HepG2 (cell line): Measurements from ENCODE around the gene PIK3R5.

Experiments used
- ATF7 ChIP-seq, 2 experiments: fragments of 450-650 bp in 1 of 2; sonication (generic) in 1 of 2; formaldehyde crosslinking in 1 of 2; IDR thresholded peaks; 2 replicates each; pipeline versions ENCODE4 v1.4.0 to v1.6.1; 2016 to 2020; ENCODE audit warnings: antibody characterized with exemption in 1 of 2, mild to moderate bottlenecking in 1 of 2, missing genetic modification reagents in 1 of 2
- NFE2L1 ChIP-seq: sonication (generic); formaldehyde crosslinking; IDR thresholded peaks from 2 replicates; pipeline ENCODE4 v1.4.0; 2020; ENCODE audit warnings: missing genetic modification reagents, mild to moderate bottlenecking, borderline replicate concordance
- PHF8 ChIP-seq: sonication (generic); formaldehyde crosslinking; IDR thresholded peaks from 2 replicates; pipeline ENCODE4 v1.5.0; 2020; ENCODE audit warnings: missing genetic modification reagents

DNA sequence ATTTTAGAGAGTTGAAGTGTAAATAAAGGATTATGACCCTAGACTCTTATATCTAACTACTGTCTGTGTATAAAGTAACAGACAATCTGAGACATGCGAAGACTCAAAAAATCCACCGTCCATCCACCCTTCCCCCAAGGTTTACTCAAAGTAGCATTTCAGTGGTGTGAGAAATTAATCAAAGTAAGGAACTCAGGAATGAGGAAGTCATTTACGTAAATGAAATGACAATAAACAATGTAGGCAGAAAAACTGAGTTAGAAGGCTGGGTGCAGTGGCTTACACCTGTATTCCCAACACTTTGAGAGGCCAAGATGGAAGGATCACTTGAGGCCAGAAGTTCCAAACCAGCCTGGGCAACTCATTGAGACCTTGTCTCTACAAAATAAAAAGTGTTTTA, 36.1 kb upstream of the PIK3R5 start:
- TF ChIP-seq PHF8 (CRISPR knock-in tag) (no peak), NFE2L1 (no peak), ATF7 (IDR thresholded peaks at IDR 0.05) (no peak), ATF7 (CRISPR knock-in tag; IDR thresholded peaks at IDR 0.05) (no peak)
